ENCODE measurements around the gene KATNAL2.

KATNAL2 gene

GRCh38 chr18:46899274-46899948, 18.0 kb upstream of the KATNAL2 start:
- H3K36me3 ChIP-seq (ENCODE audit: control insufficient read depth, insufficient read depth, low read length): no peaks in the 10 kb centered on the region

DNA sequence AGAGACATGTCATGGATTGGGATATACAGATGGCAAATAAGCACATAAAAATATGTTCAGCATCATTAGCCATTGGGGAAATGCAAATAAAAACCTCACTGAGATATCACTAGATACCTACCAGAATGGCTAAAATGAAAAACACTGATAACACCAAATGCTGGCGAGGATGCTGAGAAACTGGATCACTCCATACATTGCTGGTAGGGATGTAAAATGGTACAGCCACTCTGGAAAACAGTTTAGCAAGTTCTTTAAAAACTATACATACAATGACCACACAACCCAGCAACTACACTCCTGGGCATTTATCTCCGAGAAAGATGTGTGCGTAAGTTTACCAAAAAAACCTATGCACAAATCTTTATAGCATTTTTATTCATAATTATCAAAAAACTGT, 14.0 kb upstream of the KATNAL2 start:
- Histone ChIP-seq H3K9me3 (ENCODE audit: control insufficient read depth, insufficient read depth, low read length) (no peaks in the 10 kb centered on the region), H3K9ac (ENCODE audit: low read depth, low read length) (no peak overlapping the region), H3K36me3 (ENCODE audit: control insufficient read depth, insufficient read depth, low read length) (no peaks in the 10 kb centered on the region), H3K4me1 (ENCODE audit: control insufficient read depth, insufficient read depth, low read length) (peaks cover 7% of the 10 kb centered on the region), H3K4me3 (ENCODE audit: low read depth, low read length) (no peak overlapping the region), H3K27me3 (ENCODE audit: control insufficient read depth, insufficient read depth, low read length) (no peaks in the 10 kb centered on the region)

More at GRCh38 chr18:46899274-46899948, 18.0 kb upstream of the KATNAL2 start:
- Histone ChIP-seq H3K27me3 (ENCODE audit: control insufficient read depth, insufficient read depth, low read length) (no peaks in the 10 kb centered on the region), H3K9ac (ENCODE audit: low read depth, low read length) (no peak overlapping the region), H3K9me3 (ENCODE audit: control insufficient read depth, insufficient read depth, low read length) (no peaks in the 10 kb centered on the region), H3K4me3 (ENCODE audit: low read depth, low read length) (peak overlapping the region; percentile 10), H3K4me1 (ENCODE audit: control insufficient read depth, insufficient read depth, low read length) (peaks cover 7% of the 10 kb centered on the region)

DNA sequence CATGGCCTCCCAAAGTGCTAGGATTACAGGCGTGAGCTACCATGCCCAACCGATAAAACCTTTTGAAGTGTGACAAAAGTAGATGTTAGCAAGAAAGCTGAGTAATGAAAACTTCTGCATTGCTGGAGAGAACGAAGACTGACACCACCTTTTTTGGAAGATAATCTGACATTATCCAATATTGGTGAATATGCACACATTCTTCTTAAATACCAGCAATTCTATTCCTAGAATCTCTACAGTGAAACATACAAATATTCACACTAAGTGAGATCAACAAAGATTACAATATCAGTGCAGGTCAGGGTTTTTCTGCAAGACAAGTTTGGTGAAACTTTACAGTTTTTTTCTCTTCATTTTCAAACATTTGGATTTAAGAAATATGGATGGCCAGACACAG, 7.9 kb upstream of the KATNAL2 start:
- no peaks in the 10 kb centered on the region for H3K36me3 ChIP-seq (ENCODE audit: control insufficient read depth, insufficient read depth, low read length)
- H3K9ac ChIP-seq (ENCODE audit: low read depth, low read length): no peak overlapping the region
- no peaks in the 10 kb centered on the region for H3K27me3 ChIP-seq (ENCODE audit: control insufficient read depth, insufficient read depth, low read length)
- no peak overlapping the region for H3K4me3 ChIP-seq (ENCODE audit: low read depth, low read length)
- no peaks in the 10 kb centered on the region for H3K9me3 ChIP-seq (ENCODE audit: control insufficient read depth, insufficient read depth, low read length)
- peaks cover 12% of the 10 kb centered on the region for H3K4me1 ChIP-seq (ENCODE audit: control insufficient read depth, insufficient read depth, low read length)

DNA sequence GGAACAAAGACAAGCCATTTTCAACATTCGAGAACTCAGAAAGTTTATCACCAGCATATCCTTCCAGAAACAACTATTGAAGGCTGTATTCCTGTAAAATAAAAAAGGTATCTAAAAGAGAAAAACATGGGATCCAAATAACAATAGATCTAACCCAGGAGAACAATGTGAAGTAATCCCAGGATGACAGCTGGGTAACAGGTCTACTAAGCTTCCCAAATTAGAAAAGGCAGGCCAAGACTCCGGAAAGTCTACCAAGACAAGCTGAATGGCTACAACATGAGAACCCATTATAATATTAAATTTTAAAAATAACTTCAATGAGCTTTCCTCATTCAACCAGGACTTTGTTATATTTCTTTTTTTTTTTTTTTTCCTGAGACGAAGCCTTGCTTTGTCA, 6.5 kb upstream of the KATNAL2 start:
- no peaks in the 10 kb centered on the region for H3K9me3 ChIP-seq (ENCODE audit: control insufficient read depth, insufficient read depth, low read length)
- H3K4me3 ChIP-seq (ENCODE audit: low read depth, low read length): no peak overlapping the region
- H3K36me3 ChIP-seq (ENCODE audit: control insufficient read depth, insufficient read depth, low read length): no peaks in the 10 kb centered on the region
- H3K4me1 ChIP-seq (ENCODE audit: control insufficient read depth, insufficient read depth, low read length): peaks cover 23% of the 10 kb centered on the region
- H3K27me3 ChIP-seq (ENCODE audit: control insufficient read depth, insufficient read depth, low read length): no peaks in the 10 kb centered on the region
- no peak overlapping the region for H3K9ac ChIP-seq (ENCODE audit: low read depth, low read length)

GRCh38 chr18:46915800-46916550, 1.4 kb upstream of the KATNAL2 start:
- Histone ChIP-seq H3K9me3 (ENCODE audit: control insufficient read depth, insufficient read depth, low read length) (no peaks in the 10 kb centered on the region), H3K9ac (ENCODE audit: low read depth, low read length) (peak overlapping the region; percentile 49), H3K4me1 (ENCODE audit: control insufficient read depth, insufficient read depth, low read length) (peaks cover 20% of the 10 kb centered on the region), H3K4me3 (ENCODE audit: low read depth, low read length) (peak overlapping the region; percentile 96), H3K27me3 (ENCODE audit: control insufficient read depth, insufficient read depth, low read length) (no peaks in the 10 kb centered on the region), H3K36me3 (ENCODE audit: control insufficient read depth, insufficient read depth, low read length) (no peaks in the 10 kb centered on the region)

GRCh38 chr18:46916551-46917107, 773 bp upstream of the KATNAL2 start:
- Histone ChIP-seq H3K27me3 (ENCODE audit: control insufficient read depth, insufficient read depth, low read length) (no peaks in the 10 kb centered on the region), H3K4me1 (ENCODE audit: control insufficient read depth, insufficient read depth, low read length) (peaks cover 20% of the 10 kb centered on the region), H3K36me3 (ENCODE audit: control insufficient read depth, insufficient read depth, low read length) (no peaks in the 10 kb centered on the region), H3K9ac (ENCODE audit: low read depth, low read length) (peak overlapping the region; percentile 82), H3K4me3 (ENCODE audit: low read depth, low read length) (peak overlapping the region; percentile 96), H3K9me3 (ENCODE audit: control insufficient read depth, insufficient read depth, low read length) (no peaks in the 10 kb centered on the region)

GRCh38 chr18:46917803-46918600, 600 bp downstream of the KATNAL2 start:
- Histone ChIP-seq H3K27me3 (ENCODE audit: control insufficient read depth, insufficient read depth, low read length) (no peaks in the 10 kb centered on the region), H3K9ac (ENCODE audit: low read depth, low read length) (peak overlapping the region; percentile 76), H3K4me3 (ENCODE audit: low read depth, low read length) (peak overlapping the region; percentile 83), H3K9me3 (ENCODE audit: control insufficient read depth, insufficient read depth, low read length) (no peaks in the 10 kb centered on the region), H3K4me1 (ENCODE audit: control insufficient read depth, insufficient read depth, low read length) (peaks cover 14% of the 10 kb centered on the region), H3K36me3 (ENCODE audit: control insufficient read depth, insufficient read depth, low read length) (no peaks in the 10 kb centered on the region)

- Histone ChIP-seq H3K4me1 (ENCODE audit: control insufficient read depth, insufficient read depth, low read length) (peaks cover 5% of the 10 kb centered on the region), H3K9me3 (ENCODE audit: control insufficient read depth, insufficient read depth, low read length) (no peaks in the 10 kb centered on the region), H3K4me3 (ENCODE audit: low read depth, low read length) (no peak overlapping the region)
Measured at GRCh38 chr18:46920067-46920466, 2.7 kb downstream of the KATNAL2 start.

GRCh38 chr18:46920653-46921052, 3.3 kb downstream of the KATNAL2 start:
- Histone ChIP-seq H3K4me1 (ENCODE audit: control insufficient read depth, insufficient read depth, low read length) (no peaks in the 10 kb centered on the region), H3K36me3 (ENCODE audit: control insufficient read depth, insufficient read depth, low read length) (no peaks in the 10 kb centered on the region), H3K9me3 (ENCODE audit: control insufficient read depth, insufficient read depth, low read length) (no peaks in the 10 kb centered on the region), H3K9ac (ENCODE audit: low read depth, low read length) (no peak overlapping the region), H3K27me3 (ENCODE audit: control insufficient read depth, insufficient read depth, low read length) (no peaks in the 10 kb centered on the region), H3K4me3 (ENCODE audit: low read depth, low read length) (no peak overlapping the region)

More at GRCh38 chr18:46920067-46920466, 2.7 kb downstream of the KATNAL2 start:
- no peak overlapping the region for H3K9ac ChIP-seq (ENCODE audit: low read depth, low read length)
- H3K36me3 ChIP-seq (ENCODE audit: control insufficient read depth, insufficient read depth, low read length): no peaks in the 10 kb centered on the region
- no peaks in the 10 kb centered on the region for H3K27me3 ChIP-seq (ENCODE audit: control insufficient read depth, insufficient read depth, low read length)

- Histone ChIP-seq H3K27me3 (ENCODE audit: control insufficient read depth, insufficient read depth, low read length) (no peaks in the 10 kb centered on the region), H3K9ac (ENCODE audit: low read depth, low read length) (no peak overlapping the region), H3K36me3 (ENCODE audit: control insufficient read depth, insufficient read depth, low read length) (no peaks in the 10 kb centered on the region), H3K9me3 (ENCODE audit: control insufficient read depth, insufficient read depth, low read length) (no peaks in the 10 kb centered on the region), H3K4me3 (ENCODE audit: low read depth, low read length) (no peak overlapping the region), H3K4me1 (ENCODE audit: control insufficient read depth, insufficient read depth, low read length) (peaks cover 4% of the 10 kb centered on the region)
Measured at GRCh38 chr18:46939337-46939963, 22.0 kb downstream of the KATNAL2 start.

DNA sequence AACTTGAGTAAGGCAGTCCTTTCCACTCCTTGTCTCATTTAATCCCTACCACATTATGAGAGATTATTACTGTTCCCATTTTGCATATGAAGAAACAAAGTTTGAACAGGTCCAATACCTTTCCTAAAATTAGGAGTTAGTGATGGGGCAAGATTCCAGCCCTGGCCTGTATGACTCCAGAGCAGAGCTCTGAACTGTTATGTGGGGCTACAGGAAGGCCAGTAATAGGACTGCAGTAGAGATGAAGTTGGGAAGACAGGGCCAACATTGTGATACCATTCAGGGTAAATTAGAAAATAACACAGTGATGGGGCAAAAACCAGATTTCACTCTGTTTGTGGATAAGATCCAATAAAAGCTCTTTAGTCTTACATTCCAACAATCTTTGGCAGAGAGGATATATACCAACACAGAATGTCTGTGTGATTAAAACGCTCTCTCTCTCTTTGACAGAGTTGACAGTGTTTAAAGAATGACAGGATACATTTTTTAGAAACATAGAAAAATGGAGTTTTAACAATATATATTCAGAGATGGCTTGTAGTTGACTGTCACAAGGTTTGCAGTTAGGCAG, 22.7 kb downstream of the KATNAL2 start:
- H3K36me3 ChIP-seq (ENCODE audit: control insufficient read depth, insufficient read depth, low read length): no peaks in the 10 kb centered on the region
- no peaks in the 10 kb centered on the region for H3K27me3 ChIP-seq (ENCODE audit: control insufficient read depth, insufficient read depth, low read length)
- H3K4me3 ChIP-seq (ENCODE audit: low read depth, low read length): no peak overlapping the region
- H3K4me1 ChIP-seq (ENCODE audit: control insufficient read depth, insufficient read depth, low read length): peaks cover 4% of the 10 kb centered on the region
- no peaks in the 10 kb centered on the region for H3K9me3 ChIP-seq (ENCODE audit: control insufficient read depth, insufficient read depth, low read length)
- no peak overlapping the region for H3K9ac ChIP-seq (ENCODE audit: low read depth, low read length)
